Nucleus accumbens (tissue), 56 donors: ENCODE data around the gene LOXL3.
"Not testable (repeated sequence)": the region's sequence is repeated elsewhere in the genome, so short reads cannot be mapped to it uniquely, and the experiment has no call there.

Experiments
- DNase-seq, 56 donors: peaks; one replicate each; lab custom pipeline; 2025; lab: John Stamatoyannopoulos, UW

The LOXL3 gene

DNA sequence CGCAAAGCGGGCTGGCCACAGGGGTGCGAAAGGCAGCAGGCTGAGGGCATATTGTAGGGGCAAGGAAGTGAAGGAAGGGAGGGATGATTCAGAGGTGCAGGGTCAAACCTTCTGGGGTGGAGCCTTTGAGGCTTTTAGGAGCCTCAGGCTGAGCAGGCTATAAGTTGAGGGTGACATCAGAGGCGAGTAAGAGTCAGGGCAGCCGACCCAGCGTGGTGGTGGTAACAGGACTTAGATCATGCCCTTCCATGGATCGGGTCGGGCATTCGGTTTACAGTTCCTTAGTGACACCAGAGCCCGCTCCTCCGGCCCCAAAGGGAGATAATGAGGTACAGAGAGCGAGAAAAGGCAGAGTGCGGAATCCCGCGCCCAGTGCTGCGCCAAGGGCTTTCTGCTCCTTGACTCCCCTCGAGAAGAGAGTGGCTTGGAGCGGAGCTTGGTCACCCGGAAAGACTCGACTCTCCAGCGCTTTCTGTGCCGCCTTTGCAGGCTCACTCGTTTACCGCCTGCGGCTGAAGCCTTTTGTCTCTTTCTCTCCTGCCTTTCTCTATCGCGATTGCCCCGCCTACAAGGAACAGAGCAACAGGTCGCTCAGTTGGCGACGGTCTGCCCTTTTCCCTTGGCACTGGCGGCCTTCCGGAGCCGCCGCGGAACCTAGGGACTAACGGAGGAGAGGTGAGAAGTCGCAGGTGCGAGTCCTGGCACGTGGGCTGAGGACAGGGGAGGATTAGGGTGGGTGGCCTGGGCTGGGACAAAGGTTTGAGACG lies 55.1 kb downstream of the LOXL3 start:
- no peak for DNase-seq

DNA sequence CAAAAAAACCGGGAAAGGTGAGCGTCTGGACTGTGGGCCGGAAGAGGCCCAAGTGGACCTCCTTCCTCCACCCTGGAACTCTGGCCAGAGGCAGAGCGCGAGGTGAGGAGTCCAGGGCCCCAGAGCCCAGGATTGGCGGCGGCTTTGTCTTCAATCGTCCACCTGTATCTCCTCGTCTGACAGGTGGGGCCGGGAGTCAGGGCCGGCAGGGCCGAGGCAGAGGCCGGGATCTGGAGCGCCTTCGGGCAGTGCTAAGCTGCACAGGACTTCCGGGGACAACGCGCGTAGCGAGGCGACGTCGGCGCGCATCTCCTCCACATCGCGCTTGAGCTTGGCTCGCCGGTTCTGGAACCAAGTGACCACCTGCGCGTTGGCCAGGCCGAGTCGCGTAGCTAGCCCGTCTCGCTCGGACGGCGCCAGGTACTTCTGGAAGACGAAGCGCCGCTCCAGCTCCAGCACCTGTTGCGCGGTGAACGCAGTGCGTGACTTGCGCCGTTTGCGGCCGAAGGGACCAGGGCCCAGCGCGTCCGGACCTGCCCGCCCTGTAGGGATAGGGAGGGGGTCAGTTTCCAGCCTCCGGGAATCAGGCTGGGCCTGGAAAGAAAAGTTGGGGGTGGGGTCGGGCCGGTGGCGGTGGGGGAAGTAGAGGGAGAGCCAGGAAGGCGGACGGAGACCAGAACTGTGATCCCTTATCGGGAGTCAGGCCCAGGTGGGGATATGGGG lies 55.8 kb downstream of the LOXL3 start:
- no peak for DNase-seq

DNA sequence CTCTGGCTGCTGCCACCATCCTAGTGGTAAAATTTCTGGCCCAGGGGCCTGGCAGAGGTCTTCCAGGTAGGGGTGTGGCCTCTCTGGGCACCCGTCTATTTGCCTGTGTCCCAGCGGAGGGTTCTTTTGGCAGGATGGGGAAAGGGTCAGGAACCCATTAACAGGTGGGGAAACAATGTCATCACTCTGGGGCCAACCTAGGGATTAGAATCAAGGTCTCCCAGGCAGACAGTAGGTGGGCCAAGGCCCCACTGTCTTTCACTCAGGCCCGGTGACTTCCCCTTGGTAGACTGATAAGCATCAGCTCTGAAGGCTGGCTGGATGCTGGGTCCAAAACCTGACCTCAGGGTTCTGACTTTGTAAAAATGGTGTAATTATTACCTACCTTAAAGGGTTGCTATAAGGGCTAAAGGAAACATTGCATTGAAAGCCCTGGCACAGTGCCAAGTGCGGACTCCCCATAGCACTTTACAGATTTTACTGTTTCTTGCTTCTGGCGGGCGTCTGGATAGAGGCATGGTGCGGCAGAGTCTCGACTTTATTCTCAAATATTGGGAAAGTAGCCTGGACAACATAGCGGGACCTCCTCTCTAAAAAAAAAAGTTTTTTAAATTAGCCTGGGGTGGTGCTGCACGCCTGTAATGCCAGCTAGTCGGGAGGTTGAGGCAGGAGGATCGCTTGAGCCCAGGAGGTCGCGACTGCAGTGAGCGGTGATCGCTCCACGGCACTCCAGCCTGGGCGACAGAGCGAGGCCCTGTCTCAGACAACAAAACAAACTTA lies 56.6 kb downstream of the LOXL3 start:
- DNase-seq, result no peak

DNA sequence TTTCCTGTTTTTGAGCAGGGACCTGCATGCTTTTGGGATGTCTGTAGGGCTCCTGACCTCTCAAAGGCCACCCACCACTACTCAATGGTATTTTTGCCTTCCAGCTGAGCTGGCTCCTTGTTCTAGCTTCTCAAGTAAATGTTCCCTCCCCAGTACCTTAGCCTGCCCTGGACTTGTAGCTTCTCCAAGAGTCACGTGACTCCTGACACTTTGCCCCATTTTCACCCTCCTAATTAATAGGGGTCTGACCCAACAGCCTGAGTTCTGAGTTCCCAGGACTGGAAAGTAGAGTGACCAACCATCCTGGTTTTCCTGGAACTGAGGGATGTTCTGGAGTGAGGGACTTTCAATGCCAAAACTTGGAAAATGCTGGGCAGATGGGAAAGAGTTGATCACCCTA lies 58.3 kb downstream of the LOXL3 start:
- DNase-seq, result no peak

DNA sequence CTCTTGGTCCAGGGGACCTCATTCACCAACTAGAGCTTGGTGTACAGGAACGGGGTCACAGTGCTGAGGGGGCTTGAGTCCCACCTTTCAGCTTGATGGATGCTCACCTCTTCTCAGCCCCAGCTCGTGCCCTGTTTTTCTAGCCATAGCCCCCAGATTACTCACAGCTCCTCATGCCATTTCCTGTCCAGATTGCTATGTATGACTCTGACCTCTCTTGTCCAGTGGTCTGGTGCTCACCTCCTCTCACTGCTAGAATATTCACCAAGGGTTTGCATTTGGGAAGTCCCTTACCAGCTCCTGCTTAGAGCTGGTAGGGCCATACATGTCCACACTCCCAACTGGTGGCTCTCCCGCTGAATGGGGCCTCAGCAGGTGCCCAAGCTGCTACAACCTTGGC lies 60.2 kb downstream of the LOXL3 start:
- DNase-seq, result no peak

DNA sequence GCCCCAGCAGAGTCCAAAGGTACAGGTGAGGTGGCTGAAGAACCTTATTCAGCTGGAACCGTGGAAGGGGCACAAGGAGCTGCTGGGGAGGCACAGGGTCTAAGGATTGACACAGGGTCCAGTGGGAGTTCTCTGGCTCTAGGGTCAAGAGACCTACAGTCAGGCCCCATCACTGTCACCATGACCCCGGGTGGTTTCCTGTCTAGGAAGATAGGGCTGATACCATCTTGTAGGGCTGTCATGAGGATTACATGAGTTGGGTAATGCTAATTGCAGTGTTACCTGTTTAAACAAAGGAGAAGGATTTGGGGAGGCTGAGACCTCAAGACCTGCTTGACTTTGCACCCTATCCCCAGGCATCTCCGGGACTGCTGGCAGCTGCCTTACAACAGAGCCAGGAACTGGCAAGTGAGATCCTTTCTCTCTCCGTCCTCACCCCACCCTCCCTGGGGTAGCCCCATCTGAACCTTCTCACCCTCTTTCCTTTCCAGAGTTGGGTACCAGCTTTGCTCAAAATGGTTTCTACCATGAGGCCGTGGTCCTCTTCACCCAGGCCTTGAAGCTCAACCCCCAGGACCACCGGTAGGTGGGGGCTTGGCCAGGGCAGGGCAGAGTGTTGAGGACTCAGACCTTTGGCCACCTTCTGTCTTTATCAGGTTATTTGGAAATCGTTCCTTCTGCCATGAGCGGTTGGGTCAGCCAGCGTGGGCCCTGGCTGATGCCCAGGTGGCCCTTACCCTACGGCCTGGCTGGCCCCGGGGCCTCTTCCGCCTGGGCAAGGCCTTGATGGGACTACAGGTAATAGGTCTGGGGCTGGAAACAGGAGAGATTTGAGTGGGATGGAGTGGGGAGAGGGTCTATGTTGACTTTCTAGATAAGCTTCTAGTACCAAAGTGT lies 61.8 kb downstream of the LOXL3 start:
- DNase-seq, result no peak

DNA sequence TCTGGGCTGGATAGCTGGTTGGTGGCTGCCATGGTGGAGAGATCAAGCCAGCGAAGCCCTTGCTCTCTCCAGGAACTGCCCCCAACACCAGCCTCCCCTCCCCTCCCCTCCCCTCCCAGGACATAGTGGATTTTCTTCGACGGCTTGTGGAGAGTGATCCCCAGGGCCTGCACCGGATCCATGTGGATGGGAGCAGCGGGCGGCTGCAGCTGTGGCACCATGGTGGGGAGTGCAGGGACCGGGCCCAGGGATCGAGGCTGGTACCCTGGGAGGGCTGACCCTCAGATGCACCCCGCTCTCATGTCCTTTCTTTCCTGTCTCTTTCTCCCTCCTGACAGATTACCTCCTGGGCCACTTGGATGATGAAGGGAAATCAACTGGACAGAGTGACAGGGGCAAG lies 63.8 kb downstream of the LOXL3 start:
- no peak for DNase-seq

DNA sequence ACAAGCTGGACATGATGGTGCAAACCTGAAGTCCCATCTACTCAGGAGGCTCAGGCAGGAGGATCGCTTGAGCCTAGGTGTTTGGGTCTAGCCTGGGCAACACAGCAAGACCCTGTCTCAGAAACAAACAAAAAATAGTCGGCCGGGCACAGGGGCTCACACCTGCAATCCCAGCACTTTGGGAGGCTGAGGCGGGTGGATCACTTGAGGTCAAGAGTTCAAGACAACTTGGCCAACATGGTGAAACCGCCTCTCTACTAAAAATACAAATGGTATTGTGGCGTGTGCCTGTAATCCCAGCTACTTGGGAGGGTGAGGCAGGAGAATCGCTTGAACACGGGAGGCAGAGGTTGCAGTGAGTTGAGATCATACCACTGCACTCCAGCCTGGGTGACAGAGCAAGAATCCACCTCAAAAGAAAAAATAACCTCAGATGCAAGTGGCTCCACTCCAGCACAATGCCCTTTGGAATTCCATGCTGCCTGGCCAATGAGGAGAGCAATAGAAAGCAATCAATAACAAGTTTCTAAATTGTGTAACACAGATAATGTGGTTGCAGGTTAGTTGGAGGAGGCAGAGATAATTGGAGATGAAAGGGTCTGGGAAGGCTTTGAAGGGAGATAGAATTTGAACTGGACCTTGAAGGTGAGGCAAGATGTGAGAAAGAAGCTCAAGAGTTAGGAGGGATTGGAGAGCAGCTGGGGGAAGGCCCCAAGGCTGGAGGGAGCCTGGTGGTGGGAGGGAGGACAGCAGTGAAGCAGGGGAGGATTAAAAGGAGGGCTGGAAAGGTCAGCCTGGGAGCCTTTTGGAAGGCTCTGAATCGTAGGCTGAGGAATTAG lies 64.9 kb downstream of the LOXL3 start:
- no peak for DNase-seq

DNA sequence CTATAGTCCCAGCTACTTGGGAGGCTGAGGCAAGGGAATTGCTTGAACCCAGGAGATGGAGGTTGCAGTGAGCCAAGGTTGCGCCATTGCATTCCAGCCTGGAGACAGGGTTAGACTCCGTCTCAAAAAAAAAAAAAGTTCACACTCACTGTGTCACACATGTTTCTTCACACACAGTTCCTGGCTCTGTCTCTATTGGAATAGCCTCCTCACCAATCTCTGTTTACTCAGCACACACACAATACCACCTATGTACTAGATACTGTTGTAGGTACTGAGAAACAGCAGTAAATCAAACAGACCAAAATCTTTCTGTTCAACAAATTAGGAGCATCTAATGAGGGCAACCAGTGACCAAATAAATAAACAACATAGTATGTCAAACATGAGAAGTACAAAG lies 67.6 kb downstream of the LOXL3 start:
- DNase-seq, result no peak

DNA sequence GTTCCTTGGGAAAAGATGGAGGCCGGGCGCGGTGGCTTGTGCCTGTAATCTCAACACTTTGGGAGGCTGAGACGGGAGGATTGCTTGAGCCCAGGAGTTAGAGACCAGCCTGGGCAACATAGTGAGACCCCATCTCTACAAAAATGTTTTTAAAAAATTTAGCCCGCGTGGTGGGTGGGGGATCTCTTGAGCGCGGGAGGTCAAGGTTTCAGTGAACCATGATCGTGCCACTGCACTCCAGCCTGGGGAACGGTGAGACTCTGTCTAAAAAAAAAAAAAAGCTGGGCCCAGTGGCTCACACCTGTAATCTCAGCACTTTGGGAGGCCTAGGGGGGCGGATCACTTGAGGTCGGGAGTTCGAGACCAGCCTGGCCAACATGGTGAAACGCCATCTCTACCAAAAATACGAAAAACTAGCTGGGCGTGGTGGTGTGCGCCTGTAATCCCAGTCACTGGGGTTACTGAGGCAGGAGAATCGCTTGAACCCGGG lies 70.0 kb downstream of the LOXL3 start:
- DNase-seq, result not testable (repeated sequence)

DNA sequence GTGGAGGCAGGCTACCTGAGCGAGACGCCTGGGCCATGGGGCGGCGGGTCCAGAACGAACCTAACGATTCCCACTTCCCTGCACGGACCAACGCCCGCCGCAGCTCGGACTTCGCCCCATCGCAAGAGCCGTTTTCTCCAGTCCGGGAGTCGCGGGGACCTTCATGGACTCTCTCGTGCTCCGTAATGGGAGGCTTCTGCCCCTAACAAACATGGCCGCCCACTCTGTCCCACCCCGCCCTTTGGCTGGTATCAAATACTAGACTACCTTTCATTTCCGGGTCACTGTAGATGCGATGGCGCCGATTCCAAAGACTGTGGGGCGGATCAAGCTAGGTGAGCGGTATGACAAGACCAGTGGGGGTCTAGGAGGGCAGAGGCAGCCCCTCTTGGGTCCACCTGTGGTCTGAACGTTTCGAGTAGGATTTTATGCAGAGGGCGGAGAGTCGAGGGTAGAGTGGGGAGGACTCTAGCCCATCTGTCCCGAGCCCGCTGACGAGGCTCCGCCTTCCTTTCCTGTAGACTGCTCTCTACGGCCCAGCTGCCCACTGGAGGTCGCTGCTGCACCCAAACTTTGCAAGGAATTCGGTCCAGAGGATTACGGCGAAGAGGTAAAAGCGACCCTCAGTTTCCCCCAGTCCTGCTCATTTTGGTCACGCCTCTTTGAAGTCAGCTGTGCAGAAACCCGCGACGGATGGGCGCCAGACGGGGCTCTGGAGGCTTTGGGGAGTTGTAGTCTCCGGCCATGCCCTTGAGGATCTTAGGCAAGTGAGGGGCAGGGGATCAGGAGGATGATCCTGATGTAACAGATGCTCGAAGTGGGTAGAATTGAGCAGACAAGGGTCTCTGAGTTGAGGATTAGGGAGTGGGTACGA lies 70.7 kb downstream of the LOXL3 start, which contains the start of the genes CCDC142 and TTC31:
Gene CCDC142 (minus strand): TSS at position 198 of the 874 bp plus-strand sequence. CDS start 161 bp downstream, at position 37.
Gene TTC31 (plus strand): TSS at position 281 of the 874 bp plus-strand sequence. CDS start 15 bp downstream, at position 296.
- DNase-seq, result peak; percentile 81 to 100 (median 95)
